K562 (cell line): ENCODE measurements around the gene TP53BP1. TPM values are rescaled to one million over a fixed set of nuclear protein-coding genes. Genes with fewer than 3 reads are reported as not detected.

ENCODE experiments used
- CEBPB ChIP-seq: fragments of 450-650 bp; IDR thresholded peaks from 2 replicates; pipeline ENCODE4 v1.6.1; 2016; ENCODE audit warnings: missing genetic modification characterization, missing compliant biosample characterization
- IFI16 ChIP-seq: fragments of 250-450 bp; sonication (Bioruptor Pico); IDR thresholded peaks from 2 replicates; pipeline ENCODE4 v2.1.2; 2022; ENCODE audit warnings: mild to moderate bottlenecking, inconsistent platforms
- NCOR1 ChIP-seq: fragments of 450-650 bp; IDR thresholded peaks from 2 replicates; pipeline ENCODE4 v1.6.1; 2016; ENCODE audit warnings: mild to moderate bottlenecking, moderate library complexity
- NFXL1 ChIP-seq: fragments of 450-650 bp; formaldehyde crosslinking; IDR thresholded peaks from 2 replicates; pipeline ENCODE4 v1.4.0; 2021; ENCODE audit warnings: mild to moderate bottlenecking
- NFYB ChIP-seq: IDR thresholded peaks from 2 replicates; pipeline ENCODE4 v1.6.1; 2011; ENCODE audit warnings: mild to moderate bottlenecking, moderate library complexity; ENCODE audit not compliant: insufficient read length; ENCODE audit errors: extremely low read depth
- PHB2 ChIP-seq: fragments of 450-650 bp; IDR thresholded peaks from 2 replicates; pipeline ENCODE4 v1.6.1; 2017; ENCODE audit warnings: low read depth
- PHF21A ChIP-seq: fragments of 450-650 bp; IDR thresholded peaks from 2 replicates; pipeline ENCODE4 v1.6.1; 2017; ENCODE audit warnings: low read depth, borderline replicate concordance
- TARDBP ChIP-seq: fragments of 450-650 bp; IDR thresholded peaks from 2 replicates; pipeline ENCODE4 v1.6.1; 2016
- TRIM24 ChIP-seq, 2 experiments: fragments of 450-650 bp; IDR thresholded peaks; 2 replicates each; pipeline ENCODE4 v1.6.1; 2016
- TSC22D4 ChIP-seq: fragments of 450-650 bp; IDR thresholded peaks from 2 replicates; pipeline ENCODE4 v1.6.1; 2016; ENCODE audit warnings: missing genetic modification characterization, missing biosample characterization, control low read depth
- ZNF175 ChIP-seq: fragments of 200-800 bp; sonication (Bioruptor generic); IDR thresholded peaks from 2 replicates; pipeline ENCODE4 v1.6.1; 2016; ENCODE audit warnings: low read depth, mild to moderate bottlenecking, missing genetic modification characterization, missing compliant biosample characterization
- ZNF695 ChIP-seq: fragments of 450-650 bp; formaldehyde crosslinking; IDR thresholded peaks from 2 replicates; pipeline ENCODE4 v1.4.0; 2020; ENCODE audit warnings: mild to moderate bottlenecking, moderate library complexity
- ZNF780A ChIP-seq: fragments of 250-450 bp; sonication (Bioruptor Pico); IDR thresholded peaks from 2 replicates; pipeline ENCODE4 v1.5.0; 2021; ENCODE audit warnings: mild to moderate bottlenecking
- polyA plus RNA-seq, 8 experiments: library from polyadenylated mRNA; depleted of rRNA in 4 of 8; stranded (reverse) in 5 of 8; unstranded in 3 of 8; fragments of >200 nt; fragmentation: Nextera tagmentation in 2 of 8; fragmentation: Illumina TruSeq in 1 of 8; extraction: Ambion mirVana in 2 of 8; extraction: Trizol in 1 of 8; gene quantifications; 2 replicates each; pipeline versions ENCODE4 v1.2.1 to v1.2.3, GENCODE V29; 2011 to 2014; ENCODE audit warnings: inconsistent platforms in 1 of 8, missing spikeins in 1 of 8
- total RNA-seq, 7 experiments: library from RNA; depleted of rRNA in 6 of 7; stranded (reverse); fragments of >200 nt in 6 of 7; fragmentation: Illumina TruSeq in 2 of 7; extraction: Trizol in 2 of 7; gene quantifications; 2 replicates each; pipeline versions ENCODE4 v1.2.1 to v1.2.3, GENCODE V29; 2011 to 2021; ENCODE audit warnings: low replicate concordance in 1 of 7
- TF ChIP-seq, protein P1 (sequence below): fragments of 250-450 bp; sonication (Bioruptor Pico); IDR thresholded peaks from 2 replicates; pipeline ENCODE4 v1.8.0; 2021; ENCODE audit warnings: mild to moderate bottlenecking, moderate library complexity
- TF ChIP-seq, protein P2 (sequence below): fragments of 450-650 bp; conservative IDR thresholded peaks from 2 replicates; pipeline ENCODE4 v1.6.1; 2016; ENCODE audit warnings: missing genetic modification characterization, low read depth, mild to moderate bottlenecking, control low read depth, missing compliant biosample characterization
- TF ChIP-seq, protein P3 (sequence below): fragments of 250-450 bp; sonication (Bioruptor Pico); IDR thresholded peaks from 2 replicates; pipeline ENCODE4 v1.6.1; 2021; ENCODE audit warnings: mild to moderate bottlenecking
- TF ChIP-seq, protein P4 (sequence below), 3 experiments: IDR thresholded peaks in 2 of 3; conservative IDR thresholded peaks in 1 of 3; 2 replicates each; pipeline ENCODE4 v1.5.1; 2011 to 2012; ENCODE audit warnings: low read length in 3 of 3, mild to moderate bottlenecking in 3 of 3, control low read depth in 2 of 3, improper control_type of control experiment in 1 of 3, inconsistent platforms in 1 of 3, low read depth in 1 of 3, mixed read lengths in 1 of 3, moderate library complexity in 1 of 3; ENCODE audit not compliant: insufficient read depth in 2 of 3
- TF ChIP-seq, protein P5 (sequence below): IDR thresholded peaks from 2 replicates; pipeline ENCODE4 v1.6.1; 2016; ENCODE audit warnings: missing genetic modification characterization, missing compliant biosample characterization

The TP53BP1 gene
- total and polyA plus RNA-seq, 9 of the 15 experiments (the other 6 are each of a cell fraction or from before 2014, with no cell fraction given): 5.7 to 63.3 (median 30.9) TPM

DNA sequence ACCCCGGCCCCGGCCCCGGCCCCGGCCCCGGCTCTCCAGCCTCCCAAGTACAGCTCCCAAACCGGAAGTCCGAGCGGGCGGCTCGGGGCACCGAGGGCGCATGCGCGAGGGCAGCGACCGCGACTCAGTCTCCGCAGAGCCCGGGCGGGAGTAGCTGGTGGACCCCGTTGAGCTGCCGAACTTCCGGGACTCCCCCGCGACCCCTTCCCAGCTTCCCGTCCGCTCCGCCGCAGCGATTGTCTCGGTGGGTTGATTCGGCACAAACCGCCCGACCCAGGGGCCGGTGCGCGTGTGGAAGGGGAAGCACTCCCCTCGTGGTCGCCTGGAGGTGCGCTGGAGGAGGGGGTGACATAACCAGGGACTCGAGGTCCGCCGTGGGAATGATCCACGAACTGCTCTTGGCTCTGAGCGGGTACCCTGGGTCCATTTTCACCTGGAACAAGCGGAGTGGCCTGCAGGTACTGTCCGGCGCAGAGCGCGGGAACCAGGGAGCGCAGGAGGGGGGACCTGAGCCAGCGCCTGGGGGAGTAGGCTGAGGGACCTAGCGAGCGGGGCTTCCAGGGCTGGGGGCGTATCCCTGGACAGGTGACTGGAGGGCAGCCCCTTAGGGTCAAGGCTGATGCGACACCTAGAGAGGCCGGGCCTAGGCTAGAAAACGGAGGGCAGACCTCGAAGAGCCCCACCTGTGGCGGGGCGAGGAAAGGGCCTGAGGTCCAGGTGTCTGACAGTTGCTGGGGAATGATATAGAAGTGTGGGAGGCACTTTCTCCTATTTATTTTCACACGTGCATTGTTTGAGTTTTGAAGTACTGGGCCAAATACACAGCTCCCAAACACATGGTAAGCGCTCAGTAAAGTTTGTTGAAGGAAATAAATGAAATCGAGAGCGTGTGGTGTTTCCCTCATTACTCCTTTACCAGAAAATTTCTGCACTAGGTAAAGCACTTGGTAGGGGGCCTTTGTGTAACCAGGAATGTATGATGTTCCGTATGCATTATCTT, 121.7 kb downstream of the TP53BP1 start, which contains the start of the genes TUBGCP4 and ZSCAN29 (continued):
- no peak for TF ChIP-seq ZNF695 (CRISPR knock-in tag)
- no peak for TF ChIP-seq CEBPB (tag)
- no peak for TF ChIP-seq TRIM24 (IDR thresholded peaks at IDR 0.05)
- no peak for TF ChIP-seq NCOR1
- no peak for TF ChIP-seq IFI16 (CRISPR knock-in tag)
- TF ChIP-seq PHF21A: no peak
- TF ChIP-seq, protein P1, sequence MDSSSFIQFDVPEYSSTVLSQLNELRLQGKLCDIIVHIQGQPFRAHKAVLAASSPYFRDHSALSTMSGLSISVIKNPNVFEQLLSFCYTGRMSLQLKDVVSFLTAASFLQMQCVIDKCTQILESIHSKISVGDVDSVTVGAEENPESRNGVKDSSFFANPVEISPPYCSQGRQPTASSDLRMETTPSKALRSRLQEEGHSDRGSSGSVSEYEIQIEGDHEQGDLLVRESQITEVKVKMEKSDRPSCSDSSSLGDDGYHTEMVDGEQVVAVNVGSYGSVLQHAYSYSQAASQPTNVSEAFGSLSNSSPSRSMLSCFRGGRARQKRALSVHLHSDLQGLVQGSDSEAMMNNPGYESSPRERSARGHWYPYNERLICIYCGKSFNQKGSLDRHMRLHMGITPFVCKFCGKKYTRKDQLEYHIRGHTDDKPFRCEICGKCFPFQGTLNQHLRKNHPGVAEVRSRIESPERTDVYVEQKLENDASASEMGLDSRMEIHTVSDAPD (CRISPR knock-in tag): no peak
- TF ChIP-seq, protein P2, sequence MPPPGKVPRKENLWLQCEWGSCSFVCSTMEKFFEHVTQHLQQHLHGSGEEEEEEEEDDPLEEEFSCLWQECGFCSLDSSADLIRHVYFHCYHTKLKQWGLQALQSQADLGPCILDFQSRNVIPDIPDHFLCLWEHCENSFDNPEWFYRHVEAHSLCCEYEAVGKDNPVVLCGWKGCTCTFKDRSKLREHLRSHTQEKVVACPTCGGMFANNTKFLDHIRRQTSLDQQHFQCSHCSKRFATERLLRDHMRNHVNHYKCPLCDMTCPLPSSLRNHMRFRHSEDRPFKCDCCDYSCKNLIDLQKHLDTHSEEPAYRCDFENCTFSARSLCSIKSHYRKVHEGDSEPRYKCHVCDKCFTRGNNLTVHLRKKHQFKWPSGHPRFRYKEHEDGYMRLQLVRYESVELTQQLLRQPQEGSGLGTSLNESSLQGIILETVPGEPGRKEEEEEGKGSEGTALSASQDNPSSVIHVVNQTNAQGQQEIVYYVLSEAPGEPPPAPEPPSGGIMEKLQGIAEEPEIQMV (tag): no peak
- TF ChIP-seq, protein P3, sequence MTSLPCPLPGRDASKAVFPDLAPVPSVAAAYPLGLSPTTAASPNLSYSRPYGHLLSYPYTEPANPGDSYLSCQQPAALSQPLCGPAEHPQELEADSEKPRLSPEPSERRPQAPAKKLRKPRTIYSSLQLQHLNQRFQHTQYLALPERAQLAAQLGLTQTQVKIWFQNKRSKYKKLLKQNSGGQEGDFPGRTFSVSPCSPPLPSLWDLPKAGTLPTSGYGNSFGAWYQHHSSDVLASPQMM (CRISPR knock-in tag): no peak
- TF ChIP-seq PHB2: no peak
- TF ChIP-seq, protein P4, sequence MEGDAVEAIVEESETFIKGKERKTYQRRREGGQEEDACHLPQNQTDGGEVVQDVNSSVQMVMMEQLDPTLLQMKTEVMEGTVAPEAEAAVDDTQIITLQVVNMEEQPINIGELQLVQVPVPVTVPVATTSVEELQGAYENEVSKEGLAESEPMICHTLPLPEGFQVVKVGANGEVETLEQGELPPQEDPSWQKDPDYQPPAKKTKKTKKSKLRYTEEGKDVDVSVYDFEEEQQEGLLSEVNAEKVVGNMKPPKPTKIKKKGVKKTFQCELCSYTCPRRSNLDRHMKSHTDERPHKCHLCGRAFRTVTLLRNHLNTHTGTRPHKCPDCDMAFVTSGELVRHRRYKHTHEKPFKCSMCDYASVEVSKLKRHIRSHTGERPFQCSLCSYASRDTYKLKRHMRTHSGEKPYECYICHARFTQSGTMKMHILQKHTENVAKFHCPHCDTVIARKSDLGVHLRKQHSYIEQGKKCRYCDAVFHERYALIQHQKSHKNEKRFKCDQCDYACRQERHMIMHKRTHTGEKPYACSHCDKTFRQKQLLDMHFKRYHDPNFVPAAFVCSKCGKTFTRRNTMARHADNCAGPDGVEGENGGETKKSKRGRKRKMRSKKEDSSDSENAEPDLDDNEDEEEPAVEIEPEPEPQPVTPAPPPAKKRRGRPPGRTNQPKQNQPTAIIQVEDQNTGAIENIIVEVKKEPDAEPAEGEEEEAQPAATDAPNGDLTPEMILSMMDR (IDR thresholded peaks at IDR 0.05 in 2 of 3, conservative IDR thresholded peaks at IDR 0.05 in 1 of 3; ENCODE audit: insufficient read depth in 2 of 3, low read depth in 1 of 3, low read length in 3 of 3): peak; percentile 66 to 72 (median 71)
- TF ChIP-seq, protein P5, sequence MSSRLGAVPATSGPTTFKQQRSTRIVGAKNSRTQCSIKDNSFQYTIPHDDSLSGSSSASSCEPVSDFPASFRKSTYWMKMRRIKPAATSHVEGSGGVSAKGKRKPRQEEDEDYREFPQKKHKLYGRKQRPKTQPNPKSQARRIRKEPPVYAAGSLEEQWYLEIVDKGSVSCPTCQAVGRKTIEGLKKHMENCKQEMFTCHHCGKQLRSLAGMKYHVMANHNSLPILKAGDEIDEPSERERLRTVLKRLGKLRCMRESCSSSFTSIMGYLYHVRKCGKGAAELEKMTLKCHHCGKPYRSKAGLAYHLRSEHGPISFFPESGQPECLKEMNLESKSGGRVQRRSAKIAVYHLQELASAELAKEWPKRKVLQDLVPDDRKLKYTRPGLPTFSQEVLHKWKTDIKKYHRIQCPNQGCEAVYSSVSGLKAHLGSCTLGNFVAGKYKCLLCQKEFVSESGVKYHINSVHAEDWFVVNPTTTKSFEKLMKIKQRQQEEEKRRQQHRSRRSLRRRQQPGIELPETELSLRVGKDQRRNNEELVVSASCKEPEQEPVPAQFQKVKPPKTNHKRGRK (tag): no peak
- TF ChIP-seq TSC22D4 (tag): no peak
- TF ChIP-seq ZNF780A (CRISPR knock-in tag): no peak
- TF ChIP-seq ZNF175 (CRISPR knock-in tag): no peak
- TF ChIP-seq NFXL1 (CRISPR knock-in tag): no peak
- no peak for TF ChIP-seq NFYB
- TF ChIP-seq TARDBP: no peak
